ENCODE data around the gene TM9SF1. TPM values are rescaled to one million over a fixed set of nuclear protein-coding genes. Genes with fewer than 3 reads are reported as not detected.

Gene TM9SF1
- total and polyA plus RNA-seq, 2 of the 13 experiments (the other 11 are each of a cell fraction or from before 2014, with no cell fraction given): 83.2 to 110 TPM

- TF ChIP-seq POGZ (CRISPR knock-in tag; IDR thresholded peaks at IDR 0.05) (peak; percentile 94), ZBTB25 (CRISPR knock-in tag; IDR thresholded peaks at IDR 0.05) (peak; percentile 93), KAT8 (CRISPR knock-in tag; IDR thresholded peaks at IDR 0.05) (peak; percentile 99), ZNF775 (CRISPR knock-in tag; IDR thresholded peaks at IDR 0.05; ENCODE audit: borderline replicate concordance) (peak; percentile 98), ZNF782 (CRISPR knock-in tag; IDR thresholded peaks at IDR 0.05; ENCODE audit: borderline replicate concordance) (peak; percentile 99), PHF5A (CRISPR knock-in tag; IDR thresholded peaks at IDR 0.05; ENCODE audit: low read depth, unreplicated experiment) (peak; percentile 94), PLRG1 (conservative IDR thresholded peaks at IDR 0.05) (no peak), FOXO4 (CRISPR knock-in tag; conservative IDR thresholded peaks at IDR 0.05) (no peak; the same call in 1 of the 2 replicates), SIN3A (IDR thresholded peaks at IDR 0.05; ENCODE audit: borderline replicate concordance, low read depth, low read length) (peak; percentile 98), HOMEZ (CRISPR knock-in tag; IDR thresholded peaks at IDR 0.05; ENCODE audit: low read depth) (0 out of 2 replicates have a peak, but pooled peaks have one; percentile 66), ZNF776 (CRISPR knock-in tag; IDR thresholded peaks at IDR 0.05) (peak; percentile 95), ZNF574 (CRISPR knock-in tag; IDR thresholded peaks at IDR 0.05) (peak; percentile 98), IRF2 (CRISPR knock-in tag; IDR thresholded peaks at IDR 0.05) (peak; percentile 99), ZSCAN25 (CRISPR knock-in tag; IDR thresholded peaks at IDR 0.05) (peak; percentile 81), ZNF597 (CRISPR knock-in tag; IDR thresholded peaks at IDR 0.05) (peak; percentile 86; the same call in 1 of the 2 replicates), TEAD2 (CRISPR knock-in tag; IDR thresholded peaks at IDR 0.05) (peak; percentile 96), CENPT (CRISPR knock-in tag; IDR thresholded peaks at IDR 0.05; ENCODE audit: low read depth) (peak; percentile 95; the same call in 1 of the 2 replicates), CEBPB (IDR thresholded peaks at IDR 0.05; ENCODE audit: borderline replicate concordance, low read depth, low read length) (no peak), GLMP (CRISPR knock-in tag; IDR thresholded peaks at IDR 0.05; ENCODE audit: borderline replicate concordance) (no peak), WIZ (CRISPR knock-in tag; IDR thresholded peaks at IDR 0.05) (peak; percentile 98; the same call in 1 of the 2 replicates)
Observed at GRCh38 chr14:24195186-24196070, at the start of gene TM9SF1 (continued).
